ENCODE data around the gene NSG2. TPM values are rescaled to one million over a fixed set of nuclear protein-coding genes. Genes with fewer than 3 reads are reported as not detected.
"Not testable (repeated sequence)": the region's sequence is repeated elsewhere in the genome, so short reads cannot be mapped to it uniquely, and the experiment has no call there.

Gene NSG2
- polyA plus RNA-seq, 5 donors: 2.2 to 3.2 (median 2.5) TPM

DNA sequence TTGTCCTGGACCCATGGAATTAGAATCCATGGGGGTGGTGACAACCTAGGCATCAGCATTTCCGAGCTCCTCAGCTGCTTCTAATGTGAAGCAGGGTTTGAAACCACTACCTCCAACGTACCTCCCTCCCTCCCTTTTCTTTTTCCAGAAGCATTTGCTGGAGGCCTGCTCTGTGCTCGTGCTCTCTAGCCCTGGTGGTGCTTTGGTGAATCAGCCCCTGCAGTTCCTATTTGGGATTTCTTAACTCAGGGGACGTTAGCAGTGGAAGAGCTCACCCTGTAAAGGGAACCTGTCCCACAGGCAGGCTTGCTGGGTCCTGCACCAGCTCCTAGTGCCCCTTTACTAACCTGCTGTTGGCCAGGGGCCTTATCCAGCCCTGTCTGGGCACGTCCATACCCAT lies 55.0 kb downstream of the NSG2 start:
- no peak for DNase-seq

DNA sequence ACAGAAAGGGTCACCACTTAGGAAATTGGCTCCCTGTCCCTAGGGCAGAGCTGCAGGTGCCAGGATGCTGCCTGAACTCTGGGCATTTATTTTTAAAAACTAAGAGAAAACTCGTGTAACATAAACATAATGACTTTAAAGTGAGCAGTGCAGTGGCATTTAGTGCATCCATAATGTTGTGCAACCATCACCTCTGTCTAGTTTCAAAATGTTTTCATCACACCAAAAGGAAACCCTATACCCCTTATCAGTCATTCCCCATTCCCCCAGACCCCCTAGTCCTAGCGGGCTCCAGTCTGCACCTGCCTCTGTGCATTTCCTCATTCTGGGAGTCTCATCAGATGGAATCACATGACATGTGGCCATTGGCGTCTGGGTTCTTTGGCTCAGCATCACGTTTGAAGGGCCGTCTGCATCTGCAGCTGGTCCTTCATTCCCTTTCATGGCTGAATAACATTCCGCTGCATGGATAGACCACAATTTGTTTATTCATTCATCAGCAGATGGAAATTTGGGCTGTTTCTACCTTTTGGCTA lies 55.8 kb downstream of the NSG2 start:
- DNase-seq: no peak

DNA sequence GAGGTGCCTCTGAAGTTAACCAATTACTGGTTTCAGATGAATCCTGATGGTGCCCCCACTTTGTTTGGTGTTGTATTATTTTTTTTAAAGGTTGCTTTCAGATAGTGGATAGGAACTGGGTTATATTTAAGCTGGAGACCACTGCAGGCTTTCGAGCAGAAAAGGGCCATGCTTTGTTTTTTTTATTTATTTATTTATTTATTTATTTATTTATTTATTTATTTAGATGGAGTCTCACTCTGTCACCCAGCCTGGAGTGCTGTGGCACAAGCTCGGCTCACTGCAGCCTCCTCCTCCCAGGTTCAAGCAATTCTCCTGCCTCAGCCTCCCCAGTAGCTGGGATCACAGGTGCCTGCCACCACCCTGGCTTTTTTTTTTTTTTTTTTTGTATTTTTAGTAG lies 57.1 kb downstream of the NSG2 start:
- not testable (repeated sequence) for DNase-seq

DNA sequence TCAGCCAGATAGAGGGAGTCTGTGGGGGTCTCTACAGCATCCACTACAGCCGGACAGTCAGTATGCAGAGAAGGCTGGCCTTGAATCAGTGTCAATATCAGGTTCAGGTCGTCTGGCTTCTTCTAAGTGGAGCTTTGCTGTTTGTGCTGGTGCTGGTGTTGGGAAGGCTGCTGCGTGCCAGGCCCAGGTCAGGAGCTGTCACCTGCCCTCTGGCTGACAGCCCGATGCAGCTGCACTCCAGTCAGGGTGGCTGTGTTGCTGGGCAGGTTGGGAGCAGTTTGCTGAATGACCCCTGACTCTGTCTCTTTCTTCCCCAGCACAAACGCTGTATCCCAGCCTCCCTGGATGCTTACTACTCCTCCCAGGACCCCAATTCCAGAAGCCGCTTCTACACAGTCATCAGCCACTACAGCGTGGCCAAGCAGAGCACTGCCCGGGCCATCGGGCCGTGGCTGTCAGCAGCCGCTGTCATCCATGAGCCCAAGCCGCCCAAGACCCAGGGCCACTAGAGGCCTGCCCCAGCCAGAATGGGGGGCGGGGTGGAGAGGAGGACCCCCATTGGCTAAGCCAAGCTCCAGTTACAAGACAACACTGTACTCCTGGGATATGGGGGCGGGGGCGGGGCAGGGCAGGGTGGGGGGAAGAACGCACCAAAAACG lies 61.6 kb downstream of the NSG2 start:
- DNase-seq: no peak

DNA sequence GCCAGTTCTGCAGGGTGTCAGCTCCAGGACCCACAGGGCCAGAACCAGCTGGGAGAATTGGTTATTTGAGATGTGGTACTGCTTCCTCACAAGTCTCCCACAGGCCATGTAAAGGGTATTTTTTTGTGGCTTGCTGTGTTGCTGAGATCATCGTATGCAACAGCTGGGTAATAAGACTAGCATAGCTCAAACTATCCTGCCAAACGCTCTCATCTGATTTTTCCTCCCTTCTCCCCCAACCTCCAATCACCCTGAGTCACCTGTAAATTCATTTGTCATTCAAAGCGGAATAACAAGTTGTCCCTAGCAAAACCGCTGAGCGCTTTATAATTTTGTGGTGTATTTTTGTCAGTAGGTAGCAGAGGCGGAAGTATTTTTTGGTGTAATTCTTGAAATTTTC lies 63.2 kb downstream of the NSG2 start:
- DNase-seq: no peak

DNA sequence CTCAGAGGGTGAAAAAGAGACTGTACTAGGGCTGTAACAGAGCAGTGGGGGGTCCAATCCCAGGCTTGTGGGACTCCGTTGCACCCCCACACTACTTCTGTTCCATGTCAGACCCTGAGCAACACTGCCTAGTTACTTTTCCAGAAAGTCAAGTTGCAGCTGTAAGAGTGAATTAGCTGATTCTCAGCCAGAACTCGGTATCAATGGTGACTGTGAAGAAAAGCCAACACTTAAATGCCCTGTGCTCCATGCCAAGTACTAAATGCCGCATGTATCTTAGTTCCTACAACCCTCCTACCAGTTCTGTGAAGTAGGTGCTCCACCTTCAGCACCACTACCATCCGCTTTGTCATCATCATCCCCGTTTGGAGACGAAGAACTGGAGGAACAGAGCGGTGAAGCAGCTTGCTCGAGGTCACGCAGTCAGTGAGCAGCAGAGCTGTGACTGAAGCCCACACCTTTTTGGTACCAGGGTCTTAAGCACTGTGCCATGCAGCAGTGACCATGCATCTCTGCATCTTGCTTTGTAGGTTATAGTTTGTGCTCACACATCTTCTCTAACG lies 64.3 kb downstream of the NSG2 start:
- no peak for DNase-seq

DNA sequence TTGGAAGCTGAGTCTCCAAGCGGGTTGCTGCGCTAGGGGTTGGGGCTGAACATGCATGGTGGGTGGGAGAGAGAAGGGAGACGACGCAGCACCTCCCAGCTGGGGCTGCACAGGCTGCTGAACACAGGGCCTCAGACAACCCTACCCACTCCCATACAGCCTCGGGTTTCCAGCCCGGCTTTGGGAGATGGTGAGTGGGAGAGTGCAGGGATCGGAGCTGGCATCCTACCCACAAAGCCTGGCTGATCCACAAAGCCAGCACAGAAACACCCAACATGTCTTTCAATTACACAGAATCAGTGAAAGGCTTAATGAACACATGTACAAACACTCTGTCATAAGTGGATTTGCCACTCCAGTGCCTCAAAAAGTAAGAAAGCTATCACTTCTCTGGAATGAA lies 64.8 kb downstream of the NSG2 start:
- no peak for DNase-seq

DNA sequence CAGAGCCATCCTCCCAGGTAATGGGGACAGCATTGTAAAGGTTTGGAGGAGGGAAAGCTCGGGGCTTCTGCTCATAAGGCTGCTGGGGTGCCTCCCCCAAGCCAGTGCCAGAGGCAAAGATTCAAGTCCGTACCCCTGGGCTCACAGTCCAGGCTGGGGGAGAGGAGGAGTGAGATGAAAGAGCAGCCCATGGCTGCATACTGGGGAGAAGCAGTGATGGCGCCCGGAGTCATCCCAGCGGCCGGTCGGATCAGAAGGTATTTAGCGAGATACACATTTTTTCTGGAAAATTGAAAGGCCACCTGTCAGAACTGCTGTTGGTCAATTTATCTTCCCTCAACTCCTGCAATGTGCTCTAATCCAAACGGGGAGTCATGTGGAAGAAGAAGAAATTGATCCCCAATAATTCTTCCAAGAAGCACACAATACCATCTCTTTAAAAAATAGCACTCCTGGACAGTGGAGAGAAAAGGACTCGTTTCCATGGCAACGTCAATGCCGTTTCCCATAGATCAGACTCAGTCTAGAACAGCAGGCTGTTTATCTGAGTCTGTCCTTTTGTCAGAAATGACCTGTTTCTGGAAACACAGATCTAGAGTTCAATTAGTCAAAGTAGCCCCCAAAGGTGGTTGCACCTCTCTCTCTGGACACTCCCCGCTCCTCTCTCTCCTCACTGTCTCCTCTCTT lies 65.9 kb downstream of the NSG2 start:
- no peak for DNase-seq

DNA sequence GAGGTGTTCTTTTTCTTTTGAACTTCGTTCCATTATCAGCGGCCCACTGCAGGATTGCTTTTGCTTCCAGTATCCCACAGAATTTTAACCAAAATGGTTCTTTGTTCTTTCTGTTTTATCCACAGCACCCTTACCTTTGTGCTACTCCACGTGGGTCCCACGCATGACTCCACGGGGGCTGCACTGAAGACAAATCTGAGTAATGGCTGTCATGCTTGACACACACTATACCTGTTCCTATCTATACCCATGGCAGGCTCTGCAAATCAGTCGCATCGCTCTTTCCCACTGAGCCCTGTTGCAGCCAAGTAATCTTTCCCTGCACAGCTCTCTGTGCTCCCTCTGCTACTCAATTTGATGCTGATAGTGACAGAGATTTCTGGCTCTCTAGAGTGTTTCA lies 69.7 kb downstream of the NSG2 start:
- DNase-seq: no peak

DNA sequence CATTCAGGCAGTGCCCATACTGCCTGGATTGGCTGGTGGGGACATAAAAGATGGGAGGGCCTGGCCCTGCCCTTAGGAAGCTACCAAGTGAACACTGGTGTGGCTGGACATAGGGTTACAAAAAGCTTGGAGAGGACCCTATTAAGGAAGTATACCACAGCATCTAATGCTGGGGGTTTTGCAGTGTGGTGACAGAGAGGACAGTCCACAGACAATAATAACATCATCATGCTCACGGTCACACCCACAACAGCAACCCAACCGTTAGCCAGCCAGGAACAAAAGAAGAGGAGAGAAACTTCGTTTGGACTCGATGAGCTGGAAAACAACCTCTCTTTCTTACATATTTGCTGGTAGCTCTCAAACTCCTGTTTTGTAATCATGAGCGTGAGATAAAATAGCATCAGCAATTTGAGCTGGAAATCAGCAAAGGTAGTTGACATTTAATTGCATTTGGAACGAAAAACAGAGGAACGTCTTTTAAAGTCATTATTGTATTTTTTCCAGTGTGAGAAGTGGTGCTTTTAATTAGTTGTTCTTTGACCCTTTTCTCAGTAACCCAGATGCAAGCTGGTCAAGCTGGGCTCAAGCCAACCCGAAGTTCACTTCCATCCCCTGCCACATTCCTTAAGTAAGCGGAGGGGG lies 73.4 kb downstream of the NSG2 start:
- no peak for DNase-seq

DNA sequence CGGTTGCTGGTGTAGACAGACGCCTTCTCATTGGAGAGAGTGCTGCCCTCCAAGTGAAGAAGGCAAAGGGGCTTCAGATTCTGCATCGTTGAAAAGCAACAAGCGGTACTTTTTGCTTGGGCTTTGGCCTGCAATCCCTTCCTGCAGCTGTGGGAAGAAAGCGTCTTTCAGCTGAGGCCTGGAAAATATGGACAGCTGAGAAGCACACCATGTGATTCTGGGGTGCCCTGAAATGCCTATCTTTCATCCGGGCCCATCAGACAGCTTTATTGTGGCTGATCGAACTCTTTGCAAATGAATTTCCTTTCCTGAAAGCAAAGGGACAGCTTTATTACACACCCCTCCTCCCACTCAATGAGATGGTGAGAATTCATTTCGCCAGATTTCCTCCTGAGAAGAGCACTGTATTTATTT lies 74.0 kb downstream of the NSG2 start:
- DNase-seq: no peak

DNA sequence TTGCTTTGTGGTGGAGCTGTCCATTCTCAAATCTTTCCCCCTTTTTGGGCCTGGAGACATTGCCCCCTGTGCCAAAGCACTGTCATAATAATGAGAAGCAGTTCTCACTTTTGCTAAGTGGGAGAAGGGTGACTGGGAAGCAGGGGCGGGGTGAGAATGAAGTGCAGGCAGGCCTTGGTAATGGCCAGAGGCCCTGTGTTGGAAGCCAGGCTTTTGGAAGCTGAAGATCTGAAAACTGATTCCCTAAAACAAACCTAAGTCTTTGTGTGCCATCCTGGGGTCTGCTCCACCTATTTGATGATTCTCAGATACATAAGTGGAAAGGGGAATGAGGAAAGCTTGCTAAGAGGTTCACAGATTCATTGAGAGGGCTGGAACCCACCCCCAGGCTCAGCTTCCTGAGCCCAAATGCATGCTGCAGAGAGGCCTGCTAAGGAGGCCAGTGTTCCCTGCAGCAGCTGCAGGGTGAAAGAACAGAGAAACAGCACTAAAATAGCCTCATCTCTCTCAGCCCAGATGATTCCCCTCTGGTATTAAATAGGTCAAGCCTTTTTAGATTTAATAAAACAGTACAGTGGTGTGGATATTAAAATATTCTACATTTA lies 75.0 kb downstream of the NSG2 start:
- no peak for DNase-seq

DNA sequence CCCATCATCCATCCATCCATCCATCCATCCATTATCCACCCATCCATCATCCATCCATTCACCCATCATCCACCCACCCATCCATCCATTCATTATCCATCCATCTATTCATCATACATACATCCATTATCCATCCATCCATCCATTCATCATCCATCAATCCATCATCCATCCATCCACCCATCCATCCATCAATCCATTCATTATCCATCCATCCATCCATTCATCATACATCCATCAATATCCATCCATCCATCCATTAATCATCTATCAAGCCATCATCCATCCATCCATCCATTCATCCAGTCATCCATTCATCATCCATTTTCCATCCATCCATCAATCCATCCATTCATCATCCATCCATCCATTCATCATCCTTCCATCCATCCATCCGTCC lies 89.0 kb downstream of the NSG2 start:
- DNase-seq: no peak

DNA sequence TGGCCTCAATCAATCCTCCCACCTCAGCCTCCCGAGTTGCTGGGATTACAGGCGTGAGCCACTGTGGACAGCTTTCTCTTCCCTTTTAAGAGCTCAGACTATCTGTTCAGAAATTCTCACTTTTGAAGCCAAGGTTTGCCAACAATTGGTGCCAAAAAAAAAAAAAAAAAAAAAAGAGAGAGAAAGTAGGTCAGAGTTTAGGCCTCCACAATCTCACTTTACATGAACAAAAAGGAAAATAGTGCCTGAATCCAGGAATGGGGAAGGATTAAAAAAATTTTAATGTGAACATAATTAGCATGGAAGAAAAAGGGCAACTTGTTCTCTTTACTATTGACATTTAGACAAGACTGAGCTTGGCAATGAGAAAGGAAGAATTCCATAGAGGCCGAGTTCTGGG lies 94.1 kb downstream of the NSG2 start:
- no peak for DNase-seq

DNA sequence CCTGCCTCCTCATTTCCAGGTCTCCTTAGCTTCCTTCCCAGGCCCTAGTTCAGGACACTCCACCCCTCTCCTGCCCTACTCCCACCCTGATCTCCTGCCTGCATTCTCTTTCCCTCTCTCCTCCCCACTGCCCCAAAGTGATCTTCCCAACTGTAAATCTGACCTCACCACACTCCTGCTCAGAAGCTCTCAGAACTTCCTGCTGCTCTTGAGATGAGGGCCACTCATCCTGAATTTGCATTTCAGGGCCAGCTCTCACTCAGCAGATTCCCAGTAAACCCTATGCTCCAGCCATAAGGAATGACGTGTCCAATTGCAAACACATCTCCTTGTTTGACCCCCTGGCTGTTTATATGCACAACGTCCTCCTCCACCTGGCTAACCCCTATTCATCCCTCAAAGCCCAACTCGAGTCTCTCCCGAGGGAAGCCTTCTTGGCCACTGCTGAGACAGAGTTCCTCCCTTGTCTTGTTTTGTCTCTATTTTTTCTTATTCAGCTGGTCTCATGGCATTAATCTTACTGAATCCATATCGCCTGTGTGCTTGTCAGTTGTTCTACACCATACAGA lies 95.0 kb downstream of the NSG2 start:
- no peak for DNase-seq

DNA sequence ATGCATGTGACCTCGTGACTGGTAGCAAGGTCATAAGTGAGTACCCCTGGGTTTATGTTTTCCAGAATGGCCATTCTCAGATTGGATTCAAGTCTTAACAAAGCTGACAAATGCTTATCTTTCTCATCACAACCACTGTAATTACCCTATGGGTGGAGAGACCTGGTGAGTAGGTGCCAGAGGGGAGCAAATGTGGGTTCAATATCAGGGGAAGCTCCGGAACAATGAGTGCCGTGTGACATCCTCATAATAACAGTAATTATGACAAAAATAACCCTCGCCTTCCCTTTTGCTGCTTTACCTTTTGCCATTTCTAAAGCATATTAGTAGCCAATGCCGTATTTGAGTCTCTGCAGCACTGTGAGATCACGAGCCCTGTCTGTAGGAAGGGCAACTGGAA lies 95.9 kb downstream of the NSG2 start:
- DNase-seq: no peak

DNA sequence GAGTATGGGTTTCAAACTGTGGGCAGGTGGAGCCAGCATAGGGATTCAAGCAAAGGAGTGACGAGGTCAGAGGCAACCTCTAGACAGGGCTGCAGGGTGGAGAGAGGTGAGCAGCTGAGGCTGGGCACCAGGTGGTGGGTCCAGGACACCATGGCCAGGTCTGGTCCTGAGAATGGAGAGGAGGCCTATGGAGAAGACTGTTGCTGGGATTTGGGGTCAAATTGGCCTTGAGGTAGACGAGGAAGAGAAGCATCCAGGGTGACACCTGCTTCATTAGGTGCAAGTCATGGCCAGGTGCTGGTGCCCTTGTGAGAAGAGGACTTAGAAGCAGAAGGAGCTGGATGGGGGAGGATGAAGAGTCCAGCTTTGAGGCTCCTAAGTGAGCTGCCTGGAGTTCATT lies 99.6 kb downstream of the NSG2 start:
- no peak for DNase-seq

DNA sequence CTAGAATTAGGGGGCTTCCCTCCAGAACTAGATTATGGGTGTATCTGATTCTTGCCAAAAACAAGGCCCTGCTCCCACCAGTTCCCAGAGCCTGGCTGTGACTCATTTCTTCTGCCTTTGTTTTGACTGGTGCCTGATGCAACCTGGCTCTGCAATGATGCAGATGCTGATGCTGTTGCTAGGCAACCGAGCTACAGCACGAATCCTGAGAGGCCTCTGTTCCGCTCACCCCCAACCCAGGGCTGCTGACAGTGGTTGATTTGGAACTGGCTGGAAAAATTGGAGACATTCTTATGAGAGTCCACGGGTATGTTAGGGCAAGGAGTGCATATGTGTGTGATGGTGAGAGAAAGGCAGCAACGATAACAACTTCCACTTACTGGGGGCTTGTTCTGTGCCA lies 100.3 kb downstream of the NSG2 start:
- no peak for DNase-seq

DNA sequence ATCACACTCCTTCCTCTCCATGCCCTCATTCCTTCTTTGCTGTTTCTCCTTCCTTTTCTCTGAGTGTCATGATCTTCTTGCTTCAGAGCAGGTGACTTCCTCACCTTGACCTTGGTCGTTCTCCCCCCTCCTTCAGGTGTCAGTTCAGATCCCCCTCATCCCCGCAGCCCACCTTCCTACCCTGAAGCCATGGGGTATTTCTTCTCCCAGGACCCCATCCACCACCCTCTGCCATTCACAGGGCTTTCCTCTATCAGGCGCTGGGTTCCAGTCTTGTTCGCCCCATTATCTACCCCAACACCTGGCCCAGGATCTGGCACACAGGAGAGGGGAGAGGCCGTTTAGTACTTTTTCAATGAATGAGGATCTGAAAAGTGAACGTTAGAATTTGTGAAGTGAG lies 101.0 kb downstream of the NSG2 start:
- DNase-seq: no peak

DNA sequence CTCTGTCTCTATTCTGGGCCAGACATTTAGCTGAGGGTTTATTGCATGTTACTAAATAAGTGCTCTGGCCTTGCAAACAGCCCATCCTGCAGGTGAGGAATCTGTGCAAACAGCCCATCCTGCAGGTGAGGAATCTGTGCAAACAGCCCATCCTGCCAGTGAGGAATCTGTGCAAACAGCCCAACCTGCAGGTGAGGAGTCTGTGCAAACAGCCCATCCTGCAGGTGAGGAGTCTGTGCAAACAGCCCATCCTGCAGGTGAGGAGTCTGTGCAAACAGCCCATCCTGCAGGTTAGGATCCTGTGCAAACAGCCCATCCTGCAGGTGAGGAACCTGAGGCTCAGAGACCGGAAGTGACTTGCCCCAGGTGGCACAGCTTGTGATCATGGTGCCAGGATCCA lies 101.5 kb downstream of the NSG2 start:
- DNase-seq: not testable (repeated sequence)

DNA sequence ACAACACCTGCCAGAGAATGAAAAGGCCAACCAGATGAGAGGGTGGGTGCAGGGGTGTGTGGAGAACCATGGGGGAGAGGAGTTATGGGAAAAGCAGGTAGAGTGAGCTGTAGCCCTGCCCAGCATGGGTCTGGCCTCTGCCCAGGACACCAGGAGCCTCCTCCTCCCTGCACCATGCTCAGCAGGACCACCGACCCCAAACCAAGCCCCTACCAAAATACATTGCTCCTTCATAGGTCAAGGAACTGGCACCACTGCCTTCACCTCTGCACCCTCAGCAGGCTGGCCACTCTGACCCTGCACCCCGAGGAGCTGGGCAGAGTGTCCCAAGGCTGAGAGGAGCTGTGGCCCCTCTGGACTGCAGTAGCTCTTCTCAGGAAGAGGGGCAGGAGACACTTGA lies 102.0 kb downstream of the NSG2 start:
- DNase-seq: no peak

DNA sequence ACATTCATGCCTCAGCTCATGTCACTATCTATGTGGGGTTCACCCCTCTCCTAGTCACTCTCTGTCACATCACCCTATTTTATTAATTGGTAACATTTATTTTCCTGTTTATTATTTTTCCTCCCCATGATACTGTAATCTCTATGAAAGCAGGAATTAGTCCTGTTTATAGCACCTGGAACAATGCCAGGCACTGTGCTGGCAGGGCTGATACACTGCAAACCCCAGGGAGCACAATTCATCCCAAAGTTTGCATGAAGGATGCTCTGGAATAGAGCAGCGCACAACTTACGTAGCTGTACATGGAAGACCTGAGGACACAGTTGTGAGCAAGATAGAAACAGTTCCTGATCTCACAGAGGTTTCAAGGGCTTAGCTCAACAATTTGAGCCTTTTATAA lies 103.2 kb downstream of the NSG2 start:
- no peak for DNase-seq

Measured in right lung (tissue), 5 donors.